ENCODE measurements around the gene CHST11.

The CHST11 gene

GRCh38 chr12:104508752-104509446 lies 52.2 kb downstream of the CHST11 start:
- no peak overlapping the region for H3K4me3 ChIP-seq (ENCODE audit: low read length)
- TF ChIP-seq, protein P1, sequence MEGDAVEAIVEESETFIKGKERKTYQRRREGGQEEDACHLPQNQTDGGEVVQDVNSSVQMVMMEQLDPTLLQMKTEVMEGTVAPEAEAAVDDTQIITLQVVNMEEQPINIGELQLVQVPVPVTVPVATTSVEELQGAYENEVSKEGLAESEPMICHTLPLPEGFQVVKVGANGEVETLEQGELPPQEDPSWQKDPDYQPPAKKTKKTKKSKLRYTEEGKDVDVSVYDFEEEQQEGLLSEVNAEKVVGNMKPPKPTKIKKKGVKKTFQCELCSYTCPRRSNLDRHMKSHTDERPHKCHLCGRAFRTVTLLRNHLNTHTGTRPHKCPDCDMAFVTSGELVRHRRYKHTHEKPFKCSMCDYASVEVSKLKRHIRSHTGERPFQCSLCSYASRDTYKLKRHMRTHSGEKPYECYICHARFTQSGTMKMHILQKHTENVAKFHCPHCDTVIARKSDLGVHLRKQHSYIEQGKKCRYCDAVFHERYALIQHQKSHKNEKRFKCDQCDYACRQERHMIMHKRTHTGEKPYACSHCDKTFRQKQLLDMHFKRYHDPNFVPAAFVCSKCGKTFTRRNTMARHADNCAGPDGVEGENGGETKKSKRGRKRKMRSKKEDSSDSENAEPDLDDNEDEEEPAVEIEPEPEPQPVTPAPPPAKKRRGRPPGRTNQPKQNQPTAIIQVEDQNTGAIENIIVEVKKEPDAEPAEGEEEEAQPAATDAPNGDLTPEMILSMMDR (conservative IDR thresholded peaks at IDR 0.05; ENCODE audit: low read depth, low read length) = no peak
- DNase-seq (ENCODE audit: low read depth) = no peak

- TF ChIP-seq, protein P1 (conservative IDR thresholded peaks at IDR 0.05; ENCODE audit: low read depth, low read length) = no peak
- no peak overlapping the region for H3K4me3 ChIP-seq (ENCODE audit: low read length)
- DNase-seq (ENCODE audit: low read depth) = no peak
Observed at GRCh38 chr12:104510145-104510872, 53.6 kb downstream of the CHST11 start.

- TF ChIP-seq, protein P1 (conservative IDR thresholded peaks at IDR 0.05; ENCODE audit: low read depth, low read length) = no peak
- DNase-seq (ENCODE audit: low read depth) = no peak
- no peak overlapping the region for H3K4me3 ChIP-seq (ENCODE audit: low read length)
Observed at GRCh38 chr12:104510873-104511440, 54.2 kb downstream of the CHST11 start.

- no peak for DNase-seq (ENCODE audit: low read depth)
- no peak overlapping the region for H3K4me3 ChIP-seq (ENCODE audit: low read length)
- TF ChIP-seq, protein P1 (conservative IDR thresholded peaks at IDR 0.05; ENCODE audit: low read depth, low read length) = no peak
Observed at GRCh38 chr12:104513681-104514080, 56.9 kb downstream of the CHST11 start.

DNA sequence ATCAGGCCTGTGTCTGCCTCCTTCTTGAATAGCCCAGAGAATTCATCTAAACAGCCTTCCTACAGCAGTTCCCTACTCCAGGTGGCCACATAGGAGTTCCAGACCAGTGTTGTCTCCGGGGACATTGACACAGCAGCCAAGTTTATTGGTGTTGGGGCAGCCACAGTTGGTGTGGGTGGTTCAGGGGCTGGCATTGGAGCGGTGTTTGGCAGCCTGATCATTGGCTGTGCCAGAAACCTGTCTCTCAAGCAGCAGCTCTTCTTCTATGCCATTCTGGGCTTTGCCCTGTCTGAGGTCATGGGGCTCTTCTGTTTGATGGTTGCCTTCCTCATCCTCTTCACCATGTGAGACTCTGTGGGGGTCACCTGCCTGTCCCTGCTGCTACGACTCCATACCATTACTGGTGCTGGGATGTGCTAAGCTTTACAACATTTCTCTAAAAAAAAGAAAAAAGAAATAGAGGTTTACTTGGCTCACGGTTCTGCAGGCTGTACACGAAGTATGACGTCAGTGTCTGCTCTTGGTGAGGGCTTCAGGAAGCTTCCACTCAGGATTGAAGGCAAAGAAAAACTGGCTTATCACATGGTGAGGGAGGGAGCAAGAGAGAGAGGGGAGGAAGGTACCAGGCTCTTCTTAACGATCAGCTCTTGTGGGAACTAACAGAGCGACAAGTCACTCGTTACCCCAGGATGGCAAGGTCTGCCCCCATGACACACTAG lies 57.5 kb downstream of the CHST11 start:
- DNase-seq (ENCODE audit: low read depth) = no peak
- TF ChIP-seq, protein P1 (conservative IDR thresholded peaks at IDR 0.05; ENCODE audit: low read depth, low read length) = no peak
- H3K4me3 ChIP-seq (ENCODE audit: low read length) = no peak overlapping the region

GRCh38 chr12:104515899-104516298 lies 59.2 kb downstream of the CHST11 start:
- no peak for DNase-seq (ENCODE audit: low read depth)
- TF ChIP-seq, protein P1 (conservative IDR thresholded peaks at IDR 0.05; ENCODE audit: low read depth, low read length) = no peak
- H3K4me3 ChIP-seq (ENCODE audit: low read length) = no peak overlapping the region

Data from retinal pigment epithelial cell (primary cell).